ENCODE measurements around the gene CERS6. TPM values are rescaled to one million over a fixed set of nuclear protein-coding genes. Genes with fewer than 3 reads are reported as not detected.

CERS6 gene
- total and polyA plus RNA-seq, 10 of the 15 experiments (the other 5 are each of a cell fraction or from before 2014, with no cell fraction given) = 1.3 to 20.4 (median 14.1) TPM

- TF ChIP-seq ZNF687 (IDR thresholded peaks at IDR 0.05) (no peak), MAX (IDR thresholded peaks at IDR 0.05; ENCODE audit: low read depth, low read length) (no peak), BCL11A (IDR thresholded peaks at IDR 0.05; ENCODE audit: low read depth, low read length) (no peak), POLR2AphosphoS5 (IDR thresholded peaks at IDR 0.05; ENCODE audit: low read length) (no peak)
These were observed 6.7 kb upstream of the CERS6 start (continued) for GRCh38 chr2:168449419-168449818.

- BruUV-seq (replicated peaks) = no TSS peak
- Histone ChIP-seq H4K20me1 (ENCODE audit: control insufficient read depth, insufficient read depth) (no peaks in the 10 kb centered on the region), H3K9me3 (replicated peaks; ENCODE audit: control insufficient read depth, insufficient read depth, low read length) (peaks cover 2% of the 10 kb centered on the region), H3K9ac (ENCODE audit: control insufficient read depth, insufficient read depth, low read length) (no peak overlapping the region), H3K79me2 (ENCODE audit: control insufficient read depth, insufficient read depth, low read length) (no peaks in the 10 kb centered on the region), H3K4me2 (ENCODE audit: control insufficient read depth, insufficient read depth) (no peak overlapping the region), H3K27me3 (replicated peaks in 1 of 2; ENCODE audit: control insufficient read depth in 2 of 2, insufficient read depth in 2 of 2, low read length in 1 of 2) (no peaks in the 10 kb centered on the region), H3K27ac (ENCODE audit: control insufficient read depth, insufficient read depth) (no peak overlapping the region), H3K4me3 (no peak overlapping the region), H3K4me1 (ENCODE audit: control insufficient read depth, insufficient read depth, low read length) (peaks cover 4% of the 10 kb centered on the region), H2AFZ (ENCODE audit: control insufficient read depth, low read depth, low read length) (no peak overlapping the region), H3K36me3 (ENCODE audit: control insufficient read depth in 2 of 2, insufficient read depth in 2 of 2, low read length in 1 of 2) (no peaks in the 10 kb centered on the region)
- TF ChIP-seq CHD1 (IDR thresholded peaks at IDR 0.05; ENCODE audit: low read depth, low read length) (no peak), MEF2A (IDR thresholded peaks at IDR 0.05; ENCODE audit: insufficient read depth, low read depth, low read length) (no peak), HCFC1 (IDR thresholded peaks at IDR 0.05; ENCODE audit: low read length) (no peak), BCLAF1 (IDR thresholded peaks at IDR 0.05) (no peak), CREB1 (IDR thresholded peaks at IDR 0.05; ENCODE audit: low read depth) (no peak), CBX5 (IDR thresholded peaks at IDR 0.05; ENCODE audit: low read depth) (no peak), PAX5 (IDR thresholded peaks at IDR 0.05; ENCODE audit: borderline replicate concordance, low read depth, low read length) (no peak), SP1 (IDR thresholded peaks at IDR 0.05; ENCODE audit: low read depth, low read length) (no peak), E2F4 (IDR thresholded peaks at IDR 0.05; ENCODE audit: low read depth, low read length) (no peak)
- in situ Hi-C loops (cut with MboI) = no loop called here
- ChIA-PET POLR2A (no interaction called here), SMC1A (ENCODE audit: uncharacterized antibody, unreplicated experiment) (no interaction called here), RAD21 (ENCODE audit: unreplicated experiment) (no interaction called here), CTCF (no interaction called here)
- intact Hi-C loops (cut with micrococcal nuclease; ENCODE audit: unreplicated experiment) = no loop called here
- DNase-seq (ENCODE audit: low read depth, low spot score) (no peak), FAIRE-seq (no peak), ATAC-seq (no peak)
- WGBS (ENCODE audit: insufficient coverage, insufficient replicate concordance, low lambda C conversion rate, missing lambda C conversion rate) = 90% methylated on average over 1 of the region's 1 CpG
These were observed 5.9 kb upstream of the CERS6 start for GRCh38 chr2:168450171-168450570.

All from GM12878 (cell line).